ENCODE measurements around the gene ZDHHC16.

ZDHHC16 gene

DNA sequence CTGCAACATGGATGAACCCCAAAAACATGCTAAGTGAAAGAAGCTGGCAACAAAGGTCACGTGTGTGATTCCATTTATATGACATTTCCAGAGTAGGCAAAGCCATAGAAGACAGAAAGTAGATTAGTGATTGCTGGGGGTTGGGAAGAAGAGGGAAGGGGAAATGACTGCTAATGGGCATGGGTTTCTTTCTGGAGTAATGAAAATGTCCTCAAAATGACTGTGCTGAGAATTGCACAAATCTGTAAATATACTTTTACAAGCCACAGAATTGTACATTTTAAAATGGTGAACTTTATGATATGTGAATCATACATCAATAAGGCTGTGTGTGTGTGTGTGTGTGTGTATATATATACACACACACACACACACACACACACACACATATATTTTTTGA, 36.4 kb downstream of the ZDHHC16 start:
- no peak for DNase-seq

DNA sequence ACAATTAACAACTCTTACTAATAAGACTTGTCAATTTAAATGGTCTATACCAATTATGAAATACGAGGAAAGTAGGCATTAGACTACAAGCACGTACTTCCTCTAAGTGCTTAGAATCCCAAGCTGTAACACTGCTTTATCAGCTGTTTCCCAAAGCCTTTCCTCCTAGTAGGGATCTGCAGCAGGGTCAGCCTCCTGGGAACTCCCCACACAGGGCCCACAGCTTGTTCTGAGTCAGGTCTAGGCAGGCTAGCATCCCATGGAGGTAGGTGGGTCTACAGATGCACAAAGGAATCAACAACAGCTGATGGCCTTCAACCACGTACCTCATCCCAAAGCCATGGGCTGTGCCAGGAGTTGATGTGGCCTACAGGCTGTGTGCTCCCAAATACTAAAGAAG, 37.5 kb downstream of the ZDHHC16 start:
- no peak for DNase-seq

DNA sequence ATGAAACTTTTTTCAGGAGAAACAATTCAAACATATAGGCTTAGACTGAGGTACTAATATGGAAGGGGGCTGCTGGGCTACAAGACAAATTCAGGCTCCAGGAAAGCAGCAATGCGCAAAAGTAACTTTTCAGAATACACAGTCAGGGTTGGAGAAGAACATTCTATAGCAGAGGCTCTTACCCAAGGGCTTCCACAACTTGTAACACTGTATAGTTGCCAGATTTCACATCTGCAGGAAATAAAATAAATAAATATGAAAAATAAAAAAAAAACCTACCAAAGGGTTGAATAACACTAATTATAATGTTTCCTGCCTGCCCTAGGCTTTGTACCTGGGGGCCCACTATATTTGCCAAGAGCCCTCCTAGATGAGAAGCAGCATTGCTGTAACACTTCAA, 37.9 kb downstream of the ZDHHC16 start:
- no peak for DNase-seq

GRCh38 chr10:97485647-97486281, 39.8 kb downstream of the ZDHHC16 start:
- DNase-seq = no peak

- DNase-seq = no peak
These were observed 44.6 kb downstream of the ZDHHC16 start for GRCh38 chr10:97490592-97490991.

GRCh38 chr10:97494151-97494550, 48.2 kb downstream of the ZDHHC16 start:
- DNase-seq = no peak

GRCh38 chr10:97494863-97495506, 49.0 kb downstream of the ZDHHC16 start:
- DNase-seq = no peak

- peak; percentile 33 for DNase-seq
These were observed 51.6 kb downstream of the ZDHHC16 start for GRCh38 chr10:97497572-97498075.

- DNase-seq = peak; percentile 96
These were observed 52.3 kb downstream of the ZDHHC16 start, which contains the start of gene MMS19 for GRCh38 chr10:97498076-97498840. Gene MMS19, minus strand, starts transcription at chr10:97498422. Its CDS starts 38 bp downstream, at chr10:97498384.

DNA sequence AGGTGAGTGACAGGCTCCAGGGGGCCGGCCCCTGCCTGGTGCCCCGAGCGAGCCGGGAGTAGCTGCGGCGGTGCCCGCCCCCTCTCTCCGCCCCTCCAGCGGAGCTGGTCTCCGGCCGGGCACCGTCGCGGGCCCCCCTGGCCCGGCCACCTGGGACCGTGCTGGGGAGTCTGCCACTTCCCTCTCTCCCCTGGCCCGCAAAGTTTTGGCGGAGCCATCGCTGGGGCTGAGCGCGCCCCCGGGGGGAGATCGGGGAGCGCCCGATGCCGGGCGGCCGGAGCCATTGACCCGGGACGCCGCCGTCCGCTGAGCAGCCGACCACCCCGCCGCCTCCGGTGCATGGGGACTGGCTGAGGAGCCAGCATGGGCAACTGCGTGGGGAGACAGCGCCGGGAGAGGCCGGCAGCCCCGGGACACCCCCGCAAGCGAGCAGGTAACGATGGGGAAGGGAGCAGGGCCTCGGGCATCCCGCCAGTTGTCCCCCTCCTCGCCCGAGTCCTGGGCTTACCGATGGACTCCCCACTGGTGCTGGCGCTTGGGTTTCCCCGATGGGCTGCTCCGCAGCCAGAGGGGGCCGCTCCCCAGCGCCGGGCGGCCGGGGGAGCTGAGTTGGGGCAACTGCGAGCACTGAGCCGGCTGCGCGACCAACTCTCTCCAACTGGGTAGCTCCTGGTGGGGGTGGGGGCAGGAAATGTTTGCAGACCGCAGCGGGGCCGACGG, 53.0 kb downstream of the ZDHHC16 start, which contains the start of gene UBTD1:
TSS of gene UBTD1 (plus strand) at position 84 of the 720 bp plus-strand sequence. CDS start at position 364, 280 bp downstream.
- DNase-seq = no peak

DNA sequence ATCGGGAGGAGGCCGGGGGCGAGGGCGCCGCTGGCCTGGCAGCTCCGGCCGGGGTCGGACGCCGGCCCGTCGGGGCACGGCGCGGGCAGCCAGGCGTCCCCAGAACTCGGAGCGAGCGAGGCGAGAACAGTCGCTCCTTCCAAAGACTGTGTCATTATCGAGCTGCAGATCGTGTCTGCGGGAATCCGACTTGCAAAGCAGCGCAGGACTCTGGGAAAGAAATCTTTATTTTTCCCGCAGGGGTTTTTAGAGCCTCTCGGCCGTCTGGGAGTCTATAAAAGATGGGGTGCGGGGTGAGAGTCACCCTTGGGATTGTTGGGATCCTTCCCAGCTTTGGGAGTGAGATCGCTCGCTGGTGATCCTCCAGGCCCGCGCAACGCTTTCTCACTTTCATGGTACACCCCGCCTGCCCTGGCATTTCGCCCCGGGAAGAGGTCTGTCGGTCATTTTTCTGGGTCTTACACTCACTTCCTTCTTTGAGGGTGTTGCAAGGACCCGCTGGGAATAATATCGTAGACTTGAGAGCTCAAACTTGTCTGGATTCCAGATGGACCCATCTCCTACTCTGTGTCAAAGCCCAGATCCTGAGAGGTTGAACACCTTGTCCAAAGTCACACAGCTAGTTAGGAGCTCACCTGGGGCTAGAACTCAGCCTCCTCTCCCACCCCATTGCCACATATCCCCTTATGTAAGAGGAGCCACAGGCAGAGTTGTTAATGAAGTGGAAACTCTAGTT, 53.8 kb downstream of the ZDHHC16 start:
- DNase-seq = no peak

- DNase-seq = no peak
These were observed 54.3 kb downstream of the ZDHHC16 start for GRCh38 chr10:97500297-97500575.

DNA sequence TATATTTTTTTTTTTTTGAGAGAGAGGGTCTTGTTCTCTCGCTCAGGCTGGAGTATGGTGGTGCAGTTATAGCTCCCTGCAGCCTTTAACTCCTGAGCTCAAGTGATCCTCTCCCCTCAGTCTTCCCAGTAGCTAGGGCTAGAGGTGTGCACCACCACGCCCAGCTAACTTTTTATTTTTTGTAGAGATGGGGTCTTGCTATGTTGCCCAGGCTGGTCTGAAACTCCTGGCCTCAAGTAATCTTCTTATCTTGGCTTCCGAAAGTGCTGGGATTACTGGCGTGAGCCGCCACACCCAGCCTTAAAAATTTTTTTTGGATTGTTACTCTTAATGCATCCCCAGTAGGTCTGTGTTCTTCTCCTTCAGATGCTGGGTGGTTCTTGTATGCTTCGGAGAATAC, 56.9 kb downstream of the ZDHHC16 start:
- DNase-seq = no peak

DNA sequence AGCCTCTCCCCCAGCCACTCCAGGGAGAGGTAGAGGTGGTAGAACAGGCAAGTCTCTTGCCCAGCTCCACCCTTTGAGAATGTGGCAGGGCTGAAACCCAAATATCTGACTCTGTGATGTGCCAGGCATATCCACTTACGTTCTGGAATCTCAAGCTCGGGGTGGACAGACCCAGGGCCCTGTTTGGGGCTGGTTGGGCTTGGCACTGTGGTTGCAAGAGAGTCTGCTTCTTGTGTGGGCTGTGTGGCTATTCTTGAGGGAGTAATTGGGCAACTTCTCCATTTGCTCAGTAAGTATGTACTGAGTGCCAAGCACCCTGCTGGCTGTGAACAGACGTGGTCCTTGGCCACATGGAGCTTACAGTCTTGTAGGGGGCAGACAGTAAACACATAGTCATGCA, 57.4 kb downstream of the ZDHHC16 start:
- DNase-seq = no peak

GRCh38 chr10:97505152-97505551, 59.2 kb downstream of the ZDHHC16 start:
- DNase-seq = no peak

DNA sequence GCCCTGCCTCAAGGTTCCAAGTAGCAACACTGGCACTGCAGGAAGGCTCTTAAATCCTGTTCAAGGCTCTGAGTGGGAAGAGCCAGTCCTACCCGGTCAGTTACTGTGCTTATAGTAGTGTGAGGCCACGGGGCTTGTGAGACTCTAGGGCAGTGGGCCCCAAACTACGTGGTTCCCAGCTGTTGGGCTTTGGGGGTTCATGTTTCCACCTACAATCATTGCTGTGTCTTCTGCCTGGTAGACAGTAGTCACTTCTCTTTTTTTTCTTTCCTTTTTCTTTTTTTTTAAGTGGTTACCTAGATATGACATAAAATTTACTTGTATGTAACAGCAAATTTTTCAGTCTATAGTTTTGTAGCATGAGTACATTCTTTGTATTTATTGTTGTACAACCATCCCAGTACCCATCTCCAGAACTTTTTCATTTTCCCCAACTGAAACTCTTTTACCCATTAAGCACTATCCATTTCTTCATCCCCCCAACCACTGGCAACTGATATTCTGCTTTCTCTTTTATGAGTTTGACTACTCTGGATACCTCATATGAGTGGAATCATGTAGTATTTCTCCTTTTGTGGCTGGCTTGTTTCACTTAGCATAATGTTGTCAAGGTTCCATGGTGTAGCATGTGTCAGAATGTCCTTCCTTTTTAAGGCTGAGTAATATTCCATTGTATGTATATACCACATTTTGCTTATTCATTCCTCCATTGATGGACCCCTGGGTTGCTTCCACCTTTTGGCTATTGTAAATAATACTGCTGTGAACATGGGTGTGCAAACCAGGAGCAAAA, 60.4 kb downstream of the ZDHHC16 start:
- DNase-seq = no peak

Measured in NCI-H526 treated with DMSO at 0.1 percent for 48 hours (cell line).